ENCODE measurements around the gene TMEM95.
A peak's percentile ranks its signal among the peaks of the same experiment; 100 is the strongest.

The TMEM95 gene

GRCh38 chr17:7403977-7404736 is 49.2 kb downstream of the TMEM95 start, which contains the start of gene TMEM256:
Gene TMEM256 (minus strand): TSS chr17:7404097. CDS start chr17:7404084, 13 bp downstream.
- peak; percentile 94 to 95 for DNase-seq (ENCODE audit: low read depth in 2 of 2)

- peak in 1 of 2 donors; percentile 53 for DNase-seq (ENCODE audit: low read depth in 2 of 2)
Observed at GRCh38 chr17:7404737-7405349, 49.9 kb downstream of the TMEM95 start.

GRCh38 chr17:7405350-7406234 is 50.6 kb downstream of the TMEM95 start:
- no peak for DNase-seq (ENCODE audit: low read depth in 2 of 2)

GRCh38 chr17:7406235-7406825 is 51.4 kb downstream of the TMEM95 start:
- no peak for DNase-seq (ENCODE audit: low read depth in 2 of 2)
